Body of pancreas (tissue), 4 donors: Measurements from ENCODE around the gene OR8G5. TPM values are rescaled to one million over a fixed set of nuclear protein-coding genes. Genes with fewer than 3 reads are reported as not detected.

Source experiments
- ATAC-seq: fragments of 150-250 bp; one replicate; pipeline ENCODE4 v1.9.1; 2016
- DNase-seq, 4 donors: peaks; one replicate each; pipeline ENCODE4 v3.0.0-alpha.2; 2019
- H3K27ac ChIP-seq, 4 donors: fragments of 200-600 bp; sonication (generic); 1 replicate in 3 of 4; 2 replicates in 1 of 4; pipeline versions ENCODE4 v1.5.1 to v1.6.1; 2016 to 2019; ENCODE audit warnings: mild to moderate bottlenecking in 1 of 4, mixed read lengths in 1 of 4, moderate library complexity in 1 of 4
- H3K27me3 ChIP-seq, 2 donors: fragments of 200-600 bp; sonication (generic); one replicate each; pipeline ENCODE4 v1.6.0; 2016; ENCODE audit warnings: mild to moderate bottlenecking in 1 of 2
- H3K36me3 ChIP-seq, 2 donors: fragments of 200-600 bp; sonication (generic); replicated peaks in 1 of 2; 2 replicates each; pipeline ENCODE4 v1.5.1; 2016; ENCODE audit warnings: low read depth in 2 of 2; ENCODE audit not compliant: insufficient read depth in 1 of 2
- H3K4me1 ChIP-seq: fragments of 200-600 bp; sonication (generic); one replicate; pipeline ENCODE4 v1.6.0; 2016
- H3K4me3 ChIP-seq, 2 donors: fragments of 200-600 bp; sonication (generic); 1 replicate in 1 of 2; 2 replicates in 1 of 2; pipeline ENCODE4 v1.5.1; 2016 to 2019
- H3K9me3 ChIP-seq, 3 donors: fragments of 200-600 bp; sonication (generic); 1 replicate in 2 of 3; 2 replicates in 1 of 3; pipeline ENCODE4 v1.5.1; 2016
- CTCF ChIP-seq, 7 experiments: fragments of 450-650 bp in 4 of 7; fragments of 200-600 bp in 3 of 7; sonication (generic) in 3 of 7; IDR thresholded peaks; one replicate each; pipeline ENCODE4 v1.5.1; 2016 to 2019; ENCODE audit warnings: antibody characterized with exemption in 7 of 7
- POLR2A ChIP-seq, 3 donors: fragments of 450-650 bp; IDR thresholded peaks; one replicate each; pipeline ENCODE4 v1.6.1; 2016; ENCODE audit warnings: antibody characterized with exemption in 3 of 3, mild to moderate bottlenecking in 2 of 3
- WGBS, 2 donors: methylation state at CpG; one replicate each; pipeline ENCODE4 v1.1.5; 2017; 5-methylcytosine and 5-hydroxymethylcytosine counted together
- intact Hi-C: fragments of 100-400 bp; cut with DNase I; formaldehyde crosslinking; loops from one replicate; pipeline ENCODE4 v1.15.1; 2023
- total RNA-seq, 2 donors: library from RNA; depleted of rRNA; stranded (reverse); fragments of >200 nt; gene quantifications; one replicate each; pipeline ENCODE4 v1.1.0, GENCODE V29; 2016

OR8G5 gene
- total RNA-seq, 2 donors from 2014 or later, result not detected

DNA sequence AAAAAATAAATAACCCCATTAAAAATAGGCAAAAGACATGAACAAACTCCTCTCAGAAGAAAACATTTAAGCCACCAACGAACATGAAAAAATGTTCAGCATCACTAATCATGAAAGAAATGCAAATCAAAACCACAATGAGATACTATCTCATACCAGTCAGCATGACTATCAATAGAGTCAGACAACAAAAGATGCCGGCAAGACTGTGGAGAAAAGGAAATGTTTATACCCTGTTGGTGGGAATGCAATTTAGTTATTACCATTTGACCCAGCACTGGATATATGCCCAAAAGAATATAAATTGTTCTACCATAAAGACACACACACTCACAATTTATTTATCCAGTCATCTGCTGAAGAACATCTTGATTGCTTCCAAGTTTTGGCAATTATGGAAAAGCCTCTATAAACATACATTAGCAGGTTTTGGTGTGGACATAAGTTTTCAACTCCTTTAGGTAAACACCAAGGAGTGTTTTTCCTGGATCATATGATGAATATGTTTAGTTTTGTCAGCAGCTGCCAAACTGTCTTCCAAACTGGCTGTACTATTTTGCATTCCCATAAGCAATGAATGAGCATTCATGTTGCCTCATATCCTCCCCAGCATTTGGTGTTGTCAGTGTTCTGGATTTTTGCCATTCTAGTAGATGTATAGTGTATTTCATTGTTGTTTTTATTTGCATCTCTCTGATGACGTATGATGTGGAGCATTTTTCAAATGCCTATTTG is 29.6 kb downstream of the OR8G5 start:
- Histone ChIP-seq H3K36me3 (no peaks in the 10 kb centered on the region), H3K27me3 (no peaks in the 10 kb centered on the region), H3K27ac (no peak overlapping the region), H3K4me3 (no peak overlapping the region), H3K9me3 (no peaks in the 10 kb centered on the region), H3K4me1 (no peaks in the 10 kb centered on the region)
- 60 to 71% methylated on average over 3 of the region's 3 CpGs for WGBS, 2 donors
- DNase-seq, result no peak
- TF ChIP-seq POLR2A (IDR thresholded peaks at IDR 0.05), result no peak
- intact Hi-C loops, result no loop called here
- ATAC-seq, result no peak

GRCh38 chr11:124294687-124295086 is 38.5 kb downstream of the OR8G5 start:
- no peaks in the 10 kb centered on the region for H3K9me3 ChIP-seq
- no peaks in the 10 kb centered on the region for H3K4me1 ChIP-seq
- intact Hi-C loops, result no loop called here
- TF ChIP-seq CTCF (IDR thresholded peaks at IDR 0.05), result no peak
- TF ChIP-seq POLR2A (IDR thresholded peaks at IDR 0.05), result no peak
- WGBS, 2 donors, result 52 to 71% methylated on average over 1 of the region's 1 CpG
- DNase-seq, result no peak
- no peaks in the 10 kb centered on the region for H3K36me3 ChIP-seq
- ATAC-seq, result no peak
- H3K27me3 ChIP-seq, result no peaks in the 10 kb centered on the region
- H3K27ac ChIP-seq, result no peak overlapping the region
- H3K4me3 ChIP-seq, result no peak overlapping the region

GRCh38 chr11:124296016-124296415 is 39.8 kb downstream of the OR8G5 start:
- no peak overlapping the region for H3K4me3 ChIP-seq
- TF ChIP-seq CTCF (IDR thresholded peaks at IDR 0.05), result no peak
- no peak for TF ChIP-seq POLR2A (IDR thresholded peaks at IDR 0.05)
- intact Hi-C loops, result no loop called here
- no peaks in the 10 kb centered on the region for H3K27me3 ChIP-seq
- H3K9me3 ChIP-seq, result no peaks in the 10 kb centered on the region
- H3K36me3 ChIP-seq, result no peaks in the 10 kb centered on the region
- DNase-seq (no peak), ATAC-seq (no peak)
- H3K4me1 ChIP-seq, result no peaks in the 10 kb centered on the region
- H3K27ac ChIP-seq, result no peak overlapping the region

DNA sequence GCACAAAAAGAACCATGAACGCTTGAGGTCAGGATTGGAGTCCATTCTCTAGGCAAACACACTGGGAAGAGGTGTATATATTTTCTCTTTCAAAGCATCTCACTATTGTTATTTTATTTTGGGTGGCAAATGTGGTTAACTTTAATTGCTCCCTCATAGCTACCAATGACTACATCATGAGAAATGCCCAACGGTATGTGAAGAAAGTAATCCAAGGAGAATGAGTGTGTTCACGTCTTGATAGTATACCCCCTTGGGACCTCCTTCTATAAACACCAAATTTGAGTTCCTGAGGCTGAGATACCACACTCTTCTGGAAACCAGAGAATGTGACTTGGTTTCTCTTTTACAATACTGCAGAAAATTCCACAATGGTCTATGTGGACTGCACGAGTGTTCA is 41.7 kb downstream of the OR8G5 start:
- 80 to 88% methylated on average over 4 of the region's 4 CpGs for WGBS, 2 donors

GRCh38 chr11:124301548-124301947 is 45.4 kb downstream of the OR8G5 start:
- ATAC-seq, result no peak
- Histone ChIP-seq H3K9me3 (no peaks in the 10 kb centered on the region), H3K27me3 (no peaks in the 10 kb centered on the region), H3K4me1 (no peaks in the 10 kb centered on the region), H3K36me3 (no peaks in the 10 kb centered on the region), H3K27ac (no peak overlapping the region), H3K4me3 (no peak overlapping the region)
- no peak for DNase-seq
- no peak for TF ChIP-seq POLR2A (IDR thresholded peaks at IDR 0.05)
- TF ChIP-seq CTCF (IDR thresholded peaks at IDR 0.05), result no peak
- WGBS, 2 donors, result 80 to 84% methylated on average over 3 of the region's 3 CpGs
- intact Hi-C loops, result no loop called here

More for the DNA sequence above, 41.7 kb downstream of the OR8G5 start:
- no peak for DNase-seq
- Histone ChIP-seq H3K4me3 (no peak overlapping the region), H3K4me1 (no peaks in the 10 kb centered on the region), H3K27me3 (no peaks in the 10 kb centered on the region), H3K9me3 (no peaks in the 10 kb centered on the region), H3K36me3 (no peaks in the 10 kb centered on the region), H3K27ac (no peak overlapping the region)
- ATAC-seq, result no peak
- intact Hi-C loops, result no loop called here
- TF ChIP-seq CTCF (IDR thresholded peaks at IDR 0.05) (no peak), POLR2A (IDR thresholded peaks at IDR 0.05) (no peak)
